BLaER1 treated with 17β-estradiol and CSF1 and Interleukin-3, amounts not matched to agents 10 nM and 100 nM (cell line): ENCODE results near the gene MTG2.
"Not testable (repeated sequence)": the region's sequence is repeated elsewhere in the genome, so short reads cannot be mapped to it uniquely, and the experiment has no call there.

Experiments
- H3K27ac ChIP-seq, 11 experiments: shearing (Covaris generic); formaldehyde crosslinking; 2 replicates each; pipeline ENCODE4 v1.8.1; 2022
- H3K27me3 ChIP-seq, 11 experiments: shearing (Covaris generic); formaldehyde crosslinking; 2 replicates each; pipeline ENCODE4 v1.8.1; 2022
- H3K36me3 ChIP-seq, 11 experiments: shearing (Covaris generic); formaldehyde crosslinking; 2 replicates each; pipeline ENCODE4 v1.8.1; 2022
- H3K4me1 ChIP-seq, 10 experiments: shearing (Covaris generic); formaldehyde crosslinking; 2 replicates each; pipeline ENCODE4 v1.8.1; 2022
- H3K4me2 ChIP-seq, 11 experiments: shearing (Covaris generic); formaldehyde crosslinking; 2 replicates each; pipeline ENCODE4 v1.8.1; 2022
- H3K4me3 ChIP-seq, 10 experiments: shearing (Covaris generic); formaldehyde crosslinking; 2 replicates each; pipeline ENCODE4 v1.8.1; 2022
- H3K9ac ChIP-seq, 11 experiments: shearing (Covaris generic); formaldehyde crosslinking; 2 replicates each; pipeline ENCODE4 v1.8.1; 2022
- H3K9me3 ChIP-seq, 11 experiments: shearing (Covaris generic); formaldehyde crosslinking; replicated peaks in 1 of 11; 2 replicates each; pipeline ENCODE4 v1.8.1; 2022
- H4K20me1 ChIP-seq, 11 experiments: shearing (Covaris generic); formaldehyde crosslinking; 2 replicates each; pipeline ENCODE4 v1.8.1; 2022
- Cebpa-rat ChIP-seq, 11 experiments: shearing (Covaris generic); IDR thresholded peaks; 2 replicates each; pipeline ENCODE4 v1.8.1; 2022

The MTG2 gene

GRCh38 chr20:62143081-62143956 lies 39.5 kb upstream of the MTG2 start, which contains the start of the genes PSMA7 and SS18L1:
Gene PSMA7 (minus strand): TSS chr20:62143394. CDS start chr20:62143303, 91 bp downstream.
Gene SS18L1 (plus strand): TSS chr20:62143769. CDS start chr20:62143821, 52 bp downstream.
- no peak for TF ChIP-seq Cebpa-rat (IDR thresholded peaks at IDR 0.05)
- Histone ChIP-seq H3K9me3 (no peaks in the 10 kb centered on the region), H3K27ac (peak within 1 kb of the TSS; percentile 96 to 99 (median 99)), H3K4me3 (peak within 1 kb of the TSS; percentile 89 to 100 (median 99)), H3K4me1 (peaks cover 38 to 48% (median 41%) of the 10 kb centered on the region in 10 experiments), H4K20me1 (peaks cover 78 to 95% (median 92%) of the 10 kb centered on the region in 11 experiments), H3K27me3 (no peaks in the 10 kb centered on the region), H3K36me3 (peaks cover 30 to 49% (median 44%) of the 10 kb centered on the region in 11 experiments), H3K4me2 (peak within 1 kb of the TSS; percentile 87 to 98 (median 97)), H3K9ac (peak within 1 kb of the TSS; percentile 95 to 100 (median 99))

DNA sequence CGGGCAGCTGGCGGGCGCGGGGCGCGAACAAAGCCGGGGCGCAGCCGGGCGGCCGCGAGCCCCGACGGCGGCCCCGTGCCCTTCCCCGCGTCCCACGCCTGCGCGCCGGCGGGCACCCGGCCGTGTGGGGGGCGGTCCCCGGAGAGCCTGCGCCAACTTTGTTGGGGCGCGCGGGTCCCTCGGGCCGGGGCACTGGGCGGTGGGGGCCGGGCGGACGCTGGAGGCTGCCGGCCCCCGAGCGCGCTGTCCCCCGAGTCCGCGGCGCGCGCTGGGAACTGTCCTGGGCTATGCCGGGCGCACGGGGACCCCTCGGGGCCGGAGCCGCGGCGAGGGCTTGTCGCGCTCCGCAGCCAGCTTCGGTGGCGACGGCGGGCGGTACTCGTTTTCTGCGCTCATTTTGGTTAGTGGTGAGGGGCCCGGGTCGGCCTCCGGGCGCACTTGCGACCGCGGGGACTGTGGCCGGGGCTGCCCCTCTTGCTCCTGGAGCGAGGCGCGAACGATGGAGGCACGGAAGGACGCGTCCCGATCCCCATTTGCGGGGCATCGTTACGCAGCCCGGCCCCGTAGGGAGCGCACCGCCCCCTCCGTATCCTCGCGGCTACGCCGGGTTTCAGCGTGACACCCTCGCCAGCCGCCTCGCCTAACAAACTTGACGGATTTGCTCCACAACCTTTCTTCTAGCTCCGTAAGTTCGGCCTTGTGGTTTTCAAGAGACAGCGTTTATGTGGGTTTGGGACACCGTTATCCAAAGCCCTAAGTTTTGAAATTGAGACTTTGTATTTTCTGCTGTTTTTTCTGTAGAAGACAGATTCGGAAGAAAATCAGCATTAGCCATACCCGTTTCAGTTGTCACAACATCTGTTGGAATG lies 38.6 kb upstream of the MTG2 start:
- no peak for TF ChIP-seq Cebpa-rat (IDR thresholded peaks at IDR 0.05)
- Histone ChIP-seq H3K36me3 (peaks cover 21 to 47% (median 35%) of the 10 kb centered on the region in 11 experiments), H3K9me3 (no peaks in the 10 kb centered on the region), H3K27me3 (no peaks in the 10 kb centered on the region), H3K27ac (peak overlapping the region; percentile 96 to 99 (median 99)), H3K9ac (peak overlapping the region; percentile 95 to 100 (median 99)), H3K4me3 (peak overlapping the region; percentile 89 to 100 (median 99)), H4K20me1 (peaks cover 78 to 95% (median 92%) of the 10 kb centered on the region in 11 experiments), H3K4me2 (peak overlapping the region; percentile 85 to 94 (median 89)), H3K4me1 (peaks cover 38 to 48% (median 42%) of the 10 kb centered on the region in 10 experiments)

DNA sequence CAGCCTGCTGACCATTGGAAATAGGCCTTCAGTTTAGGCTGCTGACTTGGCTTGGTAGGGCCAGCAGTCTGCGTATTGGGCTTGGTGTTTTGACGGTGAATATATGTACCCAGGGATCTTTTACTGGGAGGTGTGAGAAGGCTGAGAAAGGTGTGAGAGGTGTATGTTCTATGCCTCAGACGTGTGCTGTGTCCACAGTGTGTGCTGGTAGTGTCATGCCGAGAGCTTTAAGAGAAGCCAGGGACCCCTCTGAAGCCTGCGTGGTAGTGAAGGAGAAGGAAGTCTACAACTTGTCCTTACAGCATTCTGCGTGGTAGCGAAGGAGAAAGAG lies 37.2 kb upstream of the MTG2 start:
- Histone ChIP-seq H3K4me2 (peak overlapping the region; percentile 85 to 94 (median 89)), H3K36me3 (peaks cover 10 to 43% (median 26%) of the 10 kb centered on the region in 11 experiments), H3K9ac (peak overlapping the region in 7 of 11 experiments; percentile 0 to 100 (median 100); a peak in 10 of 22 replicates), H4K20me1 (peaks cover 78 to 95% (median 92%) of the 10 kb centered on the region in 11 experiments), H3K4me3 (peak overlapping the region in 1 of 10 experiments; percentile 99; a peak in 1 of 20 replicates), H3K27me3 (no peaks in the 10 kb centered on the region), H3K9me3 (no peaks in the 10 kb centered on the region), H3K27ac (no peak overlapping the region), H3K4me1 (peaks cover 31 to 41% (median 35%) of the 10 kb centered on the region in 10 experiments)
- no peak for TF ChIP-seq Cebpa-rat (IDR thresholded peaks at IDR 0.05)

DNA sequence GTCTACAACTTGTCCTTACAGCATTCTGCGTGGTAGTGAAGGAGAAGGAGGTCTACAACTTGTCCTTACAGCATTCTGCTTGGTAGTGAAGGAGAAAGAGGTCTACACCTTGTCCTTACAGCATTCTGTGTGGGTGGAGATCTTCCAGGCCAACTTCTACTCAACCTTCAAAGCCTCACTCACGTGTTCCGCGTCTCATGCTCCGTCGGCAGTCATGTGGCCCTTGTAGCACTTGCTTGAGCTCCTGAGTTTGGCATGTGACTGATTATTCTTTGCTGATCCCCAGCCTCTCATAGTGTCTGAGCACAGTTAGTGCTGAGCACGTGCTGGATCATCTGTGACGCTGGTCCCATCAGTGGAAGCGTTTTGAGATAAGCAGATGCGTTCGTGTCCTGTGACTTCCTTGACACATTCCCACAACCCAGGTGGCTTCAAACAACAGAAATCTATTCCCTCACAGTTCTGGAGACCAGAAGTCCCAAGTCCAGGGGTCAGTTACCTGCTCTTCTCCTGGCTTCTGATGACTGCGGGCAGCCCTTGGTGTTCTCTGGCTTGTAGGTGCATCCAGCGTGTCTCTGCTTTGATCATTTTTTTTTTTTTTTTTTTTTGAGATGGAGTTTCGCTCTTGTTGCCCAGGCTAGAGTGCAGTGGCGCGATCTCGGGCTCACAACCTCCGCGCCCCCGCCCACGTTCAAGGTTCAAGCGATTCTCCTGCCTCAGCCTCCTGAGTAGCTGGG lies 36.6 kb upstream of the MTG2 start:
- Histone ChIP-seq H3K36me3 (peaks cover 9 to 43% (median 26%) of the 10 kb centered on the region in 11 experiments; a peak in 20 of 22 replicates), H3K27ac (no peak overlapping the region), H3K27me3 (no peaks in the 10 kb centered on the region), H3K4me1 (peaks cover 26 to 36% (median 30%) of the 10 kb centered on the region in 10 experiments), H3K9me3 (no peaks in the 10 kb centered on the region), H3K4me3 (no peak overlapping the region), H4K20me1 (peaks cover 78 to 95% (median 92%) of the 10 kb centered on the region in 11 experiments), H3K4me2 (peak overlapping the region; percentile 85 to 94 (median 89); a peak in 18 of 22 replicates), H3K9ac (peak overlapping the region in 4 of 11 experiments; percentile 0 to 100 (median 58); a peak in 1 of 22 replicates)
- no peak for TF ChIP-seq Cebpa-rat (IDR thresholded peaks at IDR 0.05)

GRCh38 chr20:62147125-62147524 lies 35.7 kb upstream of the MTG2 start:
- Histone ChIP-seq H3K9ac (peak overlapping the region in 1 of 11 experiments; percentile 15; a peak in 1 of 22 replicates), H3K4me2 (peak overlapping the region in 1 of 11 experiments; percentile 29; a peak in 1 of 22 replicates), H3K27me3 (no peaks in the 10 kb centered on the region), H3K9me3 (peaks cover 0 to 4% (median 1%) of the 10 kb centered on the region in 11 experiments; a peak in 11 of 22 replicates), H4K20me1 (peaks cover 78 to 94% (median 91%) of the 10 kb centered on the region in 11 experiments), H3K4me3 (no peak overlapping the region), H3K27ac (no peak overlapping the region), H3K36me3 (peaks cover 11 to 48% (median 31%) of the 10 kb centered on the region in 11 experiments), H3K4me1 (peaks cover 18 to 27% (median 22%) of the 10 kb centered on the region in 10 experiments)
- TF ChIP-seq Cebpa-rat (IDR thresholded peaks at IDR 0.05), result no peak

- TF ChIP-seq Cebpa-rat (IDR thresholded peaks at IDR 0.05), result no peak
- H3K36me3 ChIP-seq, result peaks cover 15 to 52% (median 35%) of the 10 kb centered on the region in 11 experiments
- H3K9me3 ChIP-seq, result peaks cover 0 to 8% (median 6%) of the 10 kb centered on the region in 11 experiments; a peak in 12 of 22 replicates
- no peak overlapping the region for H3K4me3 ChIP-seq
- H3K4me2 ChIP-seq, result peak overlapping the region in 1 of 11 experiments; percentile 29; a peak in 1 of 22 replicates
- peaks cover 80 to 94% (median 91%) of the 10 kb centered on the region in 11 experiments for H4K20me1 ChIP-seq
- no peaks in the 10 kb centered on the region for H3K27me3 ChIP-seq
- peaks cover 18 to 27% (median 22%) of the 10 kb centered on the region in 10 experiments for H3K4me1 ChIP-seq
- no peak overlapping the region for H3K27ac ChIP-seq
- peak overlapping the region in 1 of 11 experiments; percentile 15; a peak in 1 of 22 replicates for H3K9ac ChIP-seq
These were observed 35.3 kb upstream of the MTG2 start for GRCh38 chr20:62147528-62147927.

- peaks cover 24 to 61% (median 43%) of the 10 kb centered on the region in 11 experiments for H3K36me3 ChIP-seq
- not testable (repeated sequence) for H3K9ac ChIP-seq, H3K4me3 ChIP-seq, H3K4me2 ChIP-seq, H3K27me3 ChIP-seq, H3K27ac ChIP-seq
- peaks cover 85 to 97% (median 96%) of the 10 kb centered on the region in 11 experiments for H4K20me1 ChIP-seq
- H3K9me3 ChIP-seq, result peaks cover 8 to 17% (median 13%) of the 10 kb centered on the region in 11 experiments; a peak in 19 of 22 replicates
- peaks cover 18 to 27% (median 22%) of the 10 kb centered on the region in 10 experiments for H3K4me1 ChIP-seq
These were observed 34.4 kb upstream of the MTG2 start for GRCh38 chr20:62148383-62148782.
